Right ventricle myocardium inferior (tissue), 1 donor: ENCODE results near the gene RAB13. TPM values are rescaled to one million over a fixed set of nuclear protein-coding genes. Genes with fewer than 3 reads are reported as not detected.

ENCODE experiments used
- ATAC-seq: fragments of 200-7000 bp; cut with Tn5 transposase; one replicate; pipeline ENCODE4 v1.9.1; 2020; ENCODE audit warnings: mild to moderate bottlenecking, moderate library complexity
- DNase-seq: peaks from one replicate; pipeline ENCODE4 v3.0.0; 2021; ENCODE audit errors: missing footprints
- intact Hi-C: fragments of 100-400 bp; cut with DNase I; formaldehyde crosslinking; loops from one replicate; pipeline ENCODE4 v1.11.0; 2022
- total RNA-seq: library from RNA; stranded (reverse); fragmentation: NEBNext Ultra II Directional; extraction: Animal tissue kit (Norgen Biotek cat#: 25700); gene quantifications from one replicate; pipeline ENCODE4 v1.2.1, GENCODE V29; 2021
- donor health status: DM: no; HTN: yes; CAD: no; lungs with severe emphysema.

The RAB13 gene
- total RNA-seq, 1 donor from 2014 or later = 61.4 TPM

DNA sequence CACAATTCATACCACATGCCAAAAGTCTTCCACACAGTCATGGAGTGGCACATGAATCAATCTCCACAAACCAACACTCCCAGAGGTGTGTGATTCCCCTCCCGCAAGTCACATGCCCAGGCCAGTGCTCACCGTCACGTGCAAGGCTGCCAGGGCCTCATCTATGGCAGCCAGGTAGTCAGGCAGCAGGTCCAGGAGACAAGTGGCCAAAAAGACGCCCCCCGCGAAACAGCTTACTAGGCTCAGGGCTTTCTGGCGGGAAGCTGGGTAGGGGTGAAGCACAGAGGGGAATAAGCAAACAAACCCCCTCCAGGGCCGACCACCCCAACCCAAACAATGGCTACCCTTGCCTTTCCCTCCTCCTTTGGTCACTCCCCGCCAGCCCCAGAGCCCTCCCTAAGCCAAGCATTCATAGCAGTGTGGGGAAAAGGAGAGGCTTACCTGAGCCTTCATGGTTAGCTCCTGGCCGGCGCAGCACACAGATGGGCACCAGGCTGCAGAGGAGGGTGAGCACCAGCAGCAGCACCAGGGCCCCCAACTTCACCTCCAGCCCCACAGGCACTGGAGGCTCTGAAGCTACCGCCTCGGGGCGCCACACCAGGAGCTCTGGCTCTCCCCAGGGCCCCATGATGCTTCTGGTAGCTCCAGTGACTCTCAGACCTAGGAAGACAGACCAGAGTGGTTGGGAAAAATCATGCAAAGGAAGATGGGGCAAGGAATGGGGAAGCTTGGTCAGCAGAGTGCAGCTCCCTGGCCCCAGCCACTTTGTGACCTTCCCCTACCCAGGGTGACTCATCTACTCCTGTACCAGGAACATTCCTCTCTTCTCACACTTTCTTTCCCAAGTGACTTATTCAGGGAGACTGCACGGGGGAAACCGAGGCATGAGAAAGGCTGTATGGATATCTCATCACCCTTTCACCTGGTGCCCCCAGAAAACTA is 23.8 kb downstream of the RAB13 start:
- DNase-seq (peak; percentile 75), ATAC-seq (no peak)
- intact Hi-C loops = no loop called here

DNA sequence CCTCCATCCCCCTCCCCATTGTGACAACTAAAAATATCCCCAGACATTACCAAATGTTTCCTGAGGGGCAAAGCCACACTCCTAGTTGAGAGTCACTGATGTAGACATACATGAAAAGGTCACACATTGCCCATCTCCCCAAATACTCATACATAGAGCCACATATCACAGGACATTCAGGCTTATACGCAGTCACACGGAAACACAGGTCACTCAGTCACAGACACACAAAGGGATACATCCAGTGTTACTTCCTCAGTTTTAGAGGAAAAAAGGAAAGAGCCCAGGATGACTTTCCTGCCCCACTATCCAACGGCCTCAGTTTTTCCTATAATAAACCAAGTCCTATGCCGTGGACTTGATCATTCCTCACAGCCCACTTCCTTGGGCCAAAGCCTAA is 24.7 kb downstream of the RAB13 start:
- ATAC-seq (no peak), DNase-seq (no peak)
- intact Hi-C loops = no loop called here

DNA sequence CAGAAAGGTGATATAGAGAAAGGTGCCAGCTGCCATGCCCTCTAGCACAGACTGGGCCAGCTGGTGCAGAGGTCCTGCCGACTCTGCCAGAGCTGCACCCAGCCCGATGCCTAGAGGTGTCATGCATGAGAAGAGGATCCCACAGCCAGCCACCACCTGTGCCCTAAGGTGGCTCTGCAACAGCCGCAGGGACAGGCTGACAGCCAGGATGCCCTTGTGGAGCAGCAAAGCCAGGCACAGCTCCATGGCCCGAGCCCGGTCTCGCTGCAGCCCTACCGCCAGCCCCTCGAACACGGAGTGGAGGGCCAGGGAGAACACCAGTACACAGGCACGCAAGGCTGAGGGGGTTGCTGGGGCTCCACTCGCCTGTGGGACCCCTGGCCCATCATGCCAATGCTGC is 25.9 kb downstream of the RAB13 start:
- intact Hi-C loops = no loop called here
- DNase-seq = no peak

DNA sequence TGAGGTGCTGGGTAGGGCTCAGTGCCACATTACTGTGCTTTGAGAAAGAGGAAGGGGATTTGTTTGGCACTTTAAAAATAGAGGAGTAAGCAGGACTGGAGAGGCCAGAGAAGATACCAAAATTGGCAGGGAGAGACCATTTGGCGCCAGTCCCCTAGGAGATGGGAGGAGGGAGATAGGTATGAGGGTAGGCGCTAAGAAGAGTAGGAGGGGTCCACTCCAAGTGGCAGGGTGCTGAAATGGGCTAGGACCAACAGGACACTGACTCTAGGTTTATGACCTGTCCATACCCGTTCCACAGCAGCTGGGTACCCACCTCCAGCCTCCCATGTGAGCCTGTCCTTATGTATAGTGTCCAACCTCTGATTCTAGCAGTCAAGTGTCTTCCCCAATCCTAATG is 26.7 kb downstream of the RAB13 start:
- no peak for ATAC-seq
- DNase-seq = no peak
- intact Hi-C loops = loop anchor here (5.0 kb wide), 1 partner anchor 162 kb away; no protein-coding TSS in a partner anchor

More for the DNA sequence above, 25.9 kb downstream of the RAB13 start:
- no peak for ATAC-seq

DNA sequence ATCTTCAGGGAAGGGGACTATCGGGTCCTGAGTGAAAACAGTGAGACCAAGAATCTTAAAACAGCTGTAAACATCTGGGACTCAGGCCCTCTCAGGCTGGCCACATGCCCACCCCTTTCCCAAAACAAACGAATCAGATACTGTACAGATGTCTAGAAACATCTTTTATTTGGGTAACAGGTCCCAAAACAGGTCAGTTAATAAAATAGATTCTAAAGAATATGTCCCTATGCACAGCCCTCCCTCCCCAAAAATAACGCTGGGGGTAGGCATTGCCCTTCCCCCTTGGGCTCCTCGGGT is 27.2 kb downstream of the RAB13 start:
- DNase-seq (no peak), ATAC-seq (no peak)
- intact Hi-C loops = loop anchor here (5.0 kb wide), 1 partner anchor 162 kb away; no protein-coding TSS in a partner anchor

DNA sequence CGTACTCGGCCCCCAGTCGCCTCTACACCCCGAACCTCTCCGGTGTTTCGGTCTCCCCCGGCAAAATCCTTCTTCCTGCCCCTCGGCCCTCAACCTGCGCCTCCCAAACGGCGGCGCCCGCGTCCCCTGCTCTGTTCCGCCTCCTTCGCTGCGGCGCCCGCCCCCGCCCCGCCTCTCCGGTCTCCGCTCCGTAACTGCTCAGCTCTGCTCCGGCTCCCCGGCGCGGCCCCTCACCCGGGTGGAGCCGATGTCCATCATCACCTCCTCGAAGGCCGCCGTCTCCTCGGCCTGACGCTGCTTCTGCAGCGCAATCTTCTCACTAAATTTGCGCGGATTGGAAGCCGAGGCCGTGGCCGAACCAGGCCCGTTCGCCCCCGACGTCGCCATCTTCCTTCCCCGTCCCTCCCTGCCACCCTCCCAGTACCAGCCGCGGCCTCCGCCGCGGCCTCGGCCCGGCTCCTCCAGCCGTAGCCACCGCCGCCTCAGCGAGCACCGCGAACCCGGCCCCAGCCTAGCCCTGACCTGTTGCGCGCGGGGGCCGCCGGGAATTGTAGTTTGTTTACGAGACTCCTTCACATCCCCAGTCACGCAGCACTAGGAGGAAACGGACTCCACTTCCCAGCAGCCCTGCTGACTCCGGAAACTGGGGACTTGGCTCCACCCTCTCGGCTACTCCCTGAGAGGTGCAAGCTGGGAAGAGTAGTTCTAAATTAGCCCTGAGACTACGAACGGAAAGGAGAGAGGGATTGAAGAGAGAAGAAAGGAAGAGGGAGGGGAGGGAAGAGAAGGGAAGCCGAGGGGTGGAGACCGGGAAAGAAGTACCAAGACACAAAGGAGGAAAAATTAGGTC is 27.8 kb downstream of the RAB13 start, which contains the start of gene CRTC2:
Gene CRTC2, minus strand, starts transcription at position 502 of the 850 bp plus-strand sequence. Its CDS starts 115 bp downstream, at position 387.
- peak; percentile 100 for DNase-seq
- peak; percentile 91 for ATAC-seq
- intact Hi-C loops = loop anchor here (5.0 kb wide), 1 partner anchor 161 kb away; no protein-coding TSS in a partner anchor

DNA sequence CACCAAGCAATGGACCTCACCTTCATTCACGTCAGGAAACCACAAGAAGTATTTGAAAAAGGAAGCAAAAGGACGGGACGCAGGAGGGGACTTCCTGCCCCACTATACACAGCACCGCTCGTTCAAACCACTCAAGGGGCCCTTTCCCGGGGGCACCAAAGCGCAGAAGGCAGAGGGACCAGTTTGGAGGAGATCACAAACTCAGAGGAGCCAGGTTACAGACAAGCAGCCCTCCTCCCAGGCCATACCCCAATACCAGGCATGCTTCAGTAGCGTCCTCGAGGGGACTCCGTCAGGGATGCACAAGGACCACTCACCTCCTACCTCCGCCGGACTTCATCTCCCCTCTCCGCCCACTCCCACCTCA is 28.4 kb downstream of the RAB13 start:
- DNase-seq (no peak), ATAC-seq (no peak)
- intact Hi-C loops = loop anchor here (5.0 kb wide), 1 partner anchor 160 kb away; no protein-coding TSS in a partner anchor

DNA sequence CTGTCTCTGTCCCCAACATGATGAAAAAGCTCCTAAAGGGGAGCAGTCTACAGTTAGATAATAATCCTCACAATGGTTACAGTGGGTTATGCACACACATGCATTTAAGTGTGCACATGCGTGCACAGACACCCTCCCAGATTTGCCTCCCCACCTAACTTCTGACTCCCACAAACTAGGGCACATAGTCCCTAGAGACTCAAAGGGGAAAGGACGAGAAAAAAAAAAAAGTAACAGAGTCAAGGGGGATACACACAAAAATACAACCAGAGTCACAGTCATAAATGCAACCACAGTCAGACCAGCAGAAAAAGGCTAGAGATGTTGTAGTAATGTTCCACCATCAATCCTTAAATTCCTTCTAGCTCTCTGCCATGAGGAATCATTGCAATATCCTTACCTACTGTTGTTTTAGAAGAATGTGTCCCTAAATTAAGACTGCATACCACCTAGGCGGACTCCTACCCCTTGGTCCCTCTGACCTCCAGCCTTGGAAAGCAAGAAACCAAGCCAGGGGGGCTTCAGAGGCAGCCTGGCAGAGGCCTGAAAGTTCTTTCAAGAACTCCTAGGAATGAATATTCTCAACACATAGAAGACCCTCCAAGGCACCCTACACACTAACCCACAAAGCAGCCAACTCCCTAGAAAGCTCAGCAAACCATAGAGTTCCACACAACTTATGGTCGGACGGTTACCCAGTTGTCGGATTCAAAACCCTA is 29.0 kb downstream of the RAB13 start:
- intact Hi-C loops = loop anchor here (5.0 kb wide), 1 partner anchor 160 kb away; no protein-coding TSS in a partner anchor
- ATAC-seq = no peak
- peak; percentile 11 for DNase-seq

DNA sequence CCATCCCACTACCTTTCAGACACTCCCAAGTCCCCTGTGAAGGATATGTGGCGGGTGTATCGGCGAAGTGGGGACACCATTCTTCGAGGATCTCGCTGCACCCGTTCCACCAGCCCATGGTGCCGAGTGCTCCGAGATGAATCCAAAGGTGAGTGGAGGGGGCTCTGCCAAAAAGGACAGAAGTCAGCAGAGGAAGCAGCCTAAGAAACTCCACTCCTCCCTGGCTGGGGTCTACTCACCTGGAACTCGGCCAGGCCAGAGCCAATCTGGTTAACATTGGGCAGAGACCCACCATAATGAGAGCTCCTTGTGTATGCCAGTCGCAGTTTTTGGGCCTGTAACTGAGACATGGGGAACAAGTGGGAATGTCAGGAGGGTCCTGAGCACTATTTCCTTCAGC is 31.3 kb downstream of the RAB13 start:
- no peak for ATAC-seq
- intact Hi-C loops = loop anchor here (5.0 kb wide), 1 partner anchor 158 kb away; no protein-coding TSS in a partner anchor
- no peak for DNase-seq

DNA sequence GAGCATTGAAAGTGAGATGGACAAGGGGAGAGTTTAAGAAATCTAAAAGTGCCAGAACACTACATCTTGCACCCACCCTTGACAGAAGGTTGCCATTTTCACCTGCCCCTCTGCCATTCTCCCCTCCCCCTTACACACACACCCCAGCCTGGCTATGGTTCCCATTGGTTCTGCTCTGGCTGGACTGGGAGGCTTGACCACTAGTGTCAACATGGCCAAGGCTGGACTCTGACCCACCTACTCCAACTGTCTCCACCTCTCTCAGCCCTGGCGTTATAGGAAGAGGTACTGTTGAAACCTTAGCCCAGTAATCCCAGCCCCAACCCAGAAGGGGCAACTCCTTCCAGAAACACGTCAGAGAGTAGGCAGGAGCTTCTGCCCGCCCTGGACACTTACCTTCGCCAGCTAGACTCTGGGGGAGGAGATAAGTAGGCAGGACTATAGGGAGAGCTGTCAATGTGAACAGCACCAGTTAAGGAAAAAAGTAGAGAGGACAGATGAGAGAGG is 32.2 kb downstream of the RAB13 start:
- intact Hi-C loops = no loop called here
- DNase-seq = no peak
- no peak for ATAC-seq

DNA sequence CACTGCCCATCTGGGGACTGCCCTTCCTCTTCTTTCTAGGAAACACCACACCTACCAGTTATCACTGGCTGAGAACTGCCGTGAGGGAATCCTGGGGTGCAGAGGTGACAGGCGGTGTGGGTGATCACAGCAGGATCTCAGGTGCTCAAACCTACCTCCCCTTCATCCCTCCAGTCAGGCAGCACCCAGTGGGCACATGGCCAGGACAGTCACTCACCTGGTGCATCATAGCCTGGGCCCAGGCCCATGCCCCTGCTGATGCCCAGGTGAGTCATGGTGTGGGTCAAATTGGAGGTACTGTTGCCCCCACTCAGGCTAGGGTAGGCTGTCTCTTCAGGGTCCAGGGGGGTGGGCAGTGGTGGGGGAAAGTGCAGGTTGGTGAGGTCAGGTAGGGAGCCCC is 34.3 kb downstream of the RAB13 start:
- no peak for ATAC-seq
- intact Hi-C loops = no loop called here
- no peak for DNase-seq

DNA sequence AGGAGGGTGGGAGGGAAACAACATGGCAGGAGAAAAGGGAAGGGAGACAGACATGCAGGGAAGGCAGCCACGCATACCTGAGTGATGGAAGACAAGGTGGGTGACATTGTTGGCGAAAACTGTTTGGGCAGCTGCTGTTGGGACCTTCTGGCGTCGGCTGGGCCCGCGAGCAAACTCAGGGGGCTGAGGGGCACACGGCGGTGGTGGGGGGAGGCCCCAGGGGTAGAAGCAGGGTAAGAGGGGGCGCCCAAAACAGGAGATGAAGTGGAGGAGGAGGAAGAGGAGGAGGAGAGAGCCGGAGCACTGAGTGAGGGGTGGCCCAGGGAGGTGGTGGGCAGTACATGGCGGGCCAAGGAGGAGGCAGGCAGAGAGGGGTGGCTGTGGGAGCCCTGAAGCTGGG is 35.0 kb downstream of the RAB13 start:
- ATAC-seq (no peak), DNase-seq (no peak)
- intact Hi-C loops = no loop called here

DNA sequence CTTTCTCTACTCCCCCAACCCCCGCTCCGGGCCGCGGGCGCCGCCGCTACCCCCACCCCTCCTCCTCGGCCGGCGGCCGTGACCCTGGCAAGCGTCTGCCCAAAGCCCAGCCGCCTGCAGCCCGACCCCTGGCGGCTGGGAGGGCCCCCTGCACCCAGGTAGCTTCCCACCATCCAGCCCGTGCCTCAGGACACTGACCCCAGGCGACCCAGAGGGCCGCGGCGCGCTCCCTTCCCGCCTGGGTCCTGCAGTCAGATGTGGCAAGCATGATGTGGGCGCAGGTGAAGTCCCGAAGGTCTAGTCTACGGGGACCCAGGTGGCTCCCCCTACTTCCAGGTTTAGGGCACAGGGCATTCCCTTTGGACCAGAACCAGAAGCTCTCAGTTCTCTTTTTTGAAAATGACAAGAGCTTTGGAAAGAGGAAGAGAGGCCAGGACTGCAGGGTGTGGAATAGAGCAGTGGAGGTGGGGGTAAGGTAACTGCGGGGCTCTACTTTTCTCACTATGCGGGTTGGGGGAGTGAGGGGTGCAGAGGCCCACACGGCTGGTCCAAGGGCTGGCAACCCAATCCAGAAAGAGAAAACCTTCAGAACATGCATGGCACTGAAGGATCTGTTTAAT is 39.4 kb downstream of the RAB13 start, which contains the start of gene DENND4B:
Gene DENND4B, minus strand, starts transcription at position 97 of the 620 bp plus-strand sequence. CDS start 2,344 bp downstream, outside the sequence.
- peak; percentile 93 for DNase-seq
- intact Hi-C loops = loop anchor here (1.0 kb wide), 2 partner anchors 23 to 40 kb away; partner anchors contain the start of gene RAB13

DNA sequence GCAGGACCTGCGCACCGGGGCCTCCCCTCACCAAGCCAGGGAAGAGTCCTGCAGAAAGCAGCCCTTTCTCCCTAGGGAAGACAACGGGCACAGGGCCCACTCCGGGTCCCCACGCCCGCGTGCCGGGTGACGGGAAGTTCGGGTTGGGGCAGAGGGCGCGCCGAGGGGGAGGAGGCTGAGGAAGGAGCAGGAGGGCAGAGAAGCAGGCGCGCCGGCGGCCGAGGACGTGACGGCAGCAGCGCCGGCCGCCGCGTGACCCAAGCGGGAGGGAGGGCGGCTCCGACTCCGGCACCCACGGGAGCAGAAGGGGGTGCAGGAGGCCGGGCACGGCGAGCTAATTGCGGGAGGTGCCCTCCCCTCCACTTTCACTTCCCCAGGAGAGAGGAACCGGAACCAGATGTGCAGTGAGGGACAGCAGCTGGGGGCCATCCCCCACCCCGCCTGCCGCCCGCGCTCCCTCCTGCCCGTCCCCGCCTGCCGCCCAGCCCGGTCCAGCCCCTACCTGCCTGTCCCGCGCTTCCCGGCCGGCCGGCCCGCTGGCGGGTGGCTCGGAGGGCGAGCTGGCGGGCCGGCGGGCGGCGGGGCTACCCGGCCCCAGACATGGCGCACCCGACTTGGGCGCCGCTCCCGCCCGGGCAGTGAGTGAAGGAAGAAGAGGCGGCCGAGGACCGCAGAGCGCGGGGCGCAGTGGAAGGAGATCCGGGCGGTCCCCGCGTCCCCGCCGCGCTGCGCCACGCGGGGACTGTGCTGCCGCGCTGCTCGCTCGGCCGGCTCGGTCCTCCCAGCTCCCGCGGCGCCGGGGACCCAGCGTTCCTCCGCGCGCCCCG is 40.1 kb downstream of the RAB13 start:
- intact Hi-C loops = loop anchor here (1.0 kb wide), 2 partner anchors 23 to 40 kb away; partner anchors contain the start of gene RAB13
- DNase-seq (peak; percentile 97), ATAC-seq (peak; percentile 84)

More for the DNA sequence above, 39.4 kb downstream of the RAB13 start, which contains the start of gene DENND4B:
- ATAC-seq = peak; percentile 76

DNA sequence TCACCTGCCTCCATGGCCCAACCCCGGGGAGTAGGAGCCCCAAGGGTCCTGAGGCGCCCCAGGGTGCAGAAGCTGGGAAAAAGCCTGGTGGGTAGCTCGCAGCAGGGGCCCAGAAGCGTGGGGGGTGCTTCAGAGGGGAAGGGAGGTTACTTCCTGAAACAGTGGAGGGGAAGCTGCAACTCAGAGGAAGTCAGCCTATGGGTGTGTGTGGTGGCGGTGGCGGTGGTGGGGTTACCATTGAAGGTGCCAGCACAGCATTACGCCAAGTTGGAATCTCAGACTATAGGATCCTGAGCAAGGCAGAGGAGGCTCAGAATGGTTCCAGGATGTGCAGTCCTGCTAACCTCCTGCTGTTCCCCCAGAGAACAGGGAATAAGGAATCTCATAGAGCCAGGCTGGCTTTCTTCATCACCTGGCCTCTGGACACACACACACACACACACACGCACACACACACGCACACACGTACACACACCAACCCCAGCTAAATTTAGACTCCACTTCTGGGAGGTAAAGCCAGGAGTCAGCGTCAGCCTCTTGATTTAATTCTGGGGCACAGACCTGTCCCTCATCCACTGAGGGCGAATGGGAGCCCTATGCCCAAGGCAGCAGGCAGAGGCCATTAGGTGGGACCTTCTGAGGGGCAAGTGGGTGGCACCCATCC is 40.9 kb downstream of the RAB13 start:
- peak; percentile 51 for ATAC-seq
- intact Hi-C loops = no loop called here
- DNase-seq = peak; percentile 90

DNA sequence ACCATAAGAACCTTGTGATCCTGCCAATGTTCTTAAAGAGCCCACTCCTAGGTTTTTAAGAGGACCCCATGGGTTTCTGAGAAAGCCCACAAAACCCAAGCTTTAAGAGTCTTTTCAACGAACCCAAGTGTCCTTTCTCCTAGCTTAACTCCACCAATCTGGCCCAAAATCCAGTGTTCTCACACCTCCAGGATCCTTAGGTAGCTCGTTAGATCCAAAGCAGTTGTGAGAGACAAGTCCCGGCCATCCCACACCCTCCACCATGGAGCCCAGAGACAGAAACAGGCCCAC is 41.4 kb downstream of the RAB13 start:
- no peak for ATAC-seq
- intact Hi-C loops = no loop called here
- no peak for DNase-seq
